ENCODE data around the gene SNX27. TPM values are rescaled to one million over a fixed set of nuclear protein-coding genes. Genes with fewer than 3 reads are reported as not detected.
A peak's percentile ranks its signal among the peaks of the same experiment; 100 is the strongest.
"Not testable (repeated sequence)": the region's sequence is repeated elsewhere in the genome, so short reads cannot be mapped to it uniquely, and the experiment has no call there.

Gene SNX27
- total and polyA plus RNA-seq, 2 experiments from 2014 or later, result 40.6 to 59.7 TPM

GRCh38 chr1:151661751-151662150 lies 49.9 kb downstream of the SNX27 start:
- TF ChIP-seq CTCF (conservative IDR thresholded peaks at IDR 0.05; ENCODE audit: low read depth in 2 of 2) (no peak), ZNF114 (CRISPR knock-in tag; IDR thresholded peaks at IDR 0.05) (no peak), CREB1 (CRISPR knock-in tag; IDR thresholded peaks at IDR 0.05; ENCODE audit: low read depth) (no peak)
- ATAC-seq, result no peak
- Histone ChIP-seq H4K20me1 (replicated peaks; ENCODE audit: insufficient read depth) (no peaks in the 10 kb centered on the region), H3K4me1 (ENCODE audit: insufficient read depth) (0 out of 2 replicates have a peak, but pooled peaks cover 3% of the 10 kb centered on the region), H3K4me3 (no peak overlapping the region), H3K4me2 (no peak overlapping the region), H3F3A (replicated peaks; ENCODE audit: low read depth) (no peaks in the 10 kb centered on the region), H3K27me3 (ENCODE audit: insufficient read depth) (no peaks in the 10 kb centered on the region), H3K9me2 (ENCODE audit: insufficient read depth) (no peaks in the 10 kb centered on the region), H2AFZ (no peak overlapping the region), H3K79me2 (replicated peaks; ENCODE audit: insufficient read depth) (no peaks in the 10 kb centered on the region), H3K27ac (ENCODE audit: low read depth) (no peak overlapping the region), H3K36me3 (ENCODE audit: insufficient read depth) (peaks cover 6% of the 10 kb centered on the region; the same call in 1 of the 2 replicates)
- H3K4me3 Mint-ChIP-seq, result no peak overlapping the region
- no peaks in the 10 kb centered on the region for H3K9me3 Mint-ChIP-seq
- DNase-seq (ENCODE audit: low spot score), result no peak
- no peaks in the 10 kb centered on the region for H3K27me3 Mint-ChIP-seq (ENCODE audit: insufficient read depth, low read depth, poor library complexity)
- no peak overlapping the region for H3K27ac Mint-ChIP-seq
- peaks cover 29% of the 10 kb centered on the region for H3K36me3 Mint-ChIP-seq (ENCODE audit: low read depth)
- H3K4me1 Mint-ChIP-seq, result no peaks in the 10 kb centered on the region

- H3F3A ChIP-seq (replicated peaks; ENCODE audit: low read depth), result no peaks in the 10 kb centered on the region
- peaks cover 6% of the 10 kb centered on the region; the same call in 1 of the 2 replicates for H4K20me1 ChIP-seq (replicated peaks; ENCODE audit: insufficient read depth)
- no peak for DNase-seq (ENCODE audit: low spot score)
- H3K27me3 ChIP-seq (ENCODE audit: insufficient read depth), result no peaks in the 10 kb centered on the region
- H3K27ac ChIP-seq (ENCODE audit: low read depth), result peak overlapping the region; percentile 23; the same call in 1 of the 2 replicates
- ATAC-seq, result no peak
- no peak overlapping the region for H3K4me3 Mint-ChIP-seq
- H2AFZ ChIP-seq, result no peak overlapping the region
- no peaks in the 10 kb centered on the region for H3K9me2 ChIP-seq (ENCODE audit: insufficient read depth)
- no peak for TF ChIP-seq CREB1 (CRISPR knock-in tag; IDR thresholded peaks at IDR 0.05; ENCODE audit: low read depth)
- TF ChIP-seq ZNF114 (CRISPR knock-in tag; IDR thresholded peaks at IDR 0.05), result no peak
- TF ChIP-seq ETS1 (IDR thresholded peaks at IDR 0.05), result no peak
- TF ChIP-seq POLR2AphosphoS5 (IDR thresholded peaks at IDR 0.05; ENCODE audit: low read depth), result no peak
- TF ChIP-seq ZNF331 (CRISPR knock-in tag; IDR thresholded peaks at IDR 0.05; ENCODE audit: low read depth), result no peak
- TF ChIP-seq STAT1 (IDR thresholded peaks at IDR 0.05; ENCODE audit: unreplicated experiment), result no peak
- no peak for TF ChIP-seq EZH2 (IDR thresholded peaks at IDR 0.05; ENCODE audit: low read depth, unreplicated experiment)
- TF ChIP-seq NANOG (IDR thresholded peaks at IDR 0.05; ENCODE audit: borderline replicate concordance), result no peak
- no peak for TF ChIP-seq REST (IDR thresholded peaks at IDR 0.05; ENCODE audit: unreplicated experiment)
- TF ChIP-seq CTCF (conservative IDR thresholded peaks at IDR 0.05; ENCODE audit: low read depth in 2 of 2), result no peak
- no peak for TF ChIP-seq JUNB (IDR thresholded peaks at IDR 0.05; ENCODE audit: unreplicated experiment)
- no peak overlapping the region for H3K4me3 ChIP-seq
- H3K27ac Mint-ChIP-seq, result no peak overlapping the region
- H3K27me3 Mint-ChIP-seq (ENCODE audit: insufficient read depth, low read depth, poor library complexity), result no peaks in the 10 kb centered on the region
- no peaks in the 10 kb centered on the region for H3K9me3 Mint-ChIP-seq
- no peak overlapping the region for H3K4me2 ChIP-seq
- H3K36me3 Mint-ChIP-seq (ENCODE audit: low read depth), result peaks cover 39% of the 10 kb centered on the region
- H3K36me3 ChIP-seq (ENCODE audit: insufficient read depth), result peaks cover 5% of the 10 kb centered on the region
- no peaks in the 10 kb centered on the region for H3K4me1 Mint-ChIP-seq
- no peaks in the 10 kb centered on the region for H3K4me1 ChIP-seq (ENCODE audit: insufficient read depth)
- 0 out of 2 replicates have a peak, but pooled peaks cover 4% of the 10 kb centered on the region for H3K79me2 ChIP-seq (replicated peaks; ENCODE audit: insufficient read depth)
Measured at GRCh38 chr1:151668090-151668489, 56.2 kb downstream of the SNX27 start.

- not testable (repeated sequence) for H3K27ac Mint-ChIP-seq; H3K79me2 ChIP-seq (replicated peaks; ENCODE audit: insufficient read depth); H3K4me1 ChIP-seq (ENCODE audit: insufficient read depth); H3K4me2 ChIP-seq; H3K27ac ChIP-seq (ENCODE audit: low read depth); ATAC-seq; H3K9me3 Mint-ChIP-seq; H4K20me1 ChIP-seq (replicated peaks; ENCODE audit: insufficient read depth); H3K36me3 ChIP-seq (ENCODE audit: insufficient read depth); H3K27me3 Mint-ChIP-seq (ENCODE audit: insufficient read depth, low read depth, poor library complexity); H3K4me1 Mint-ChIP-seq; H3F3A ChIP-seq (replicated peaks; ENCODE audit: low read depth); H2AFZ ChIP-seq; H3K4me3 ChIP-seq; DNase-seq (ENCODE audit: low spot score); H3K4me3 Mint-ChIP-seq; H3K27me3 ChIP-seq (ENCODE audit: insufficient read depth); H3K9me2 ChIP-seq (ENCODE audit: insufficient read depth)
- peaks cover 37% of the 10 kb centered on the region for H3K36me3 Mint-ChIP-seq (ENCODE audit: low read depth)
Measured at GRCh38 chr1:151670036-151670675, 58.3 kb downstream of the SNX27 start.
